OCI-M1 (cell line): ENCODE results near the gene PLA2G3.
"Not testable (repeated sequence)": the region's sequence is repeated elsewhere in the genome, so short reads cannot be mapped to it uniquely, and the experiment has no call there.

Experiments used
- DNase-seq: peaks from one replicate; lab custom pipeline; 2025; lab: John Stamatoyannopoulos, UW

Gene PLA2G3, protein sequence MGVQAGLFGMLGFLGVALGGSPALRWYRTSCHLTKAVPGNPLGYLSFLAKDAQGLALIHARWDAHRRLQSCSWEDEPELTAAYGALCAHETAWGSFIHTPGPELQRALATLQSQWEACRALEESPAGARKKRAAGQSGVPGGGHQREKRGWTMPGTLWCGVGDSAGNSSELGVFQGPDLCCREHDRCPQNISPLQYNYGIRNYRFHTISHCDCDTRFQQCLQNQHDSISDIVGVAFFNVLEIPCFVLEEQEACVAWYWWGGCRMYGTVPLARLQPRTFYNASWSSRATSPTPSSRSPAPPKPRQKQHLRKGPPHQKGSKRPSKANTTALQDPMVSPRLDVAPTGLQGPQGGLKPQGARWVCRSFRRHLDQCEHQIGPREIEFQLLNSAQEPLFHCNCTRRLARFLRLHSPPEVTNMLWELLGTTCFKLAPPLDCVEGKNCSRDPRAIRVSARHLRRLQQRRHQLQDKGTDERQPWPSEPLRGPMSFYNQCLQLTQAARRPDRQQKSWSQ

DNA sequence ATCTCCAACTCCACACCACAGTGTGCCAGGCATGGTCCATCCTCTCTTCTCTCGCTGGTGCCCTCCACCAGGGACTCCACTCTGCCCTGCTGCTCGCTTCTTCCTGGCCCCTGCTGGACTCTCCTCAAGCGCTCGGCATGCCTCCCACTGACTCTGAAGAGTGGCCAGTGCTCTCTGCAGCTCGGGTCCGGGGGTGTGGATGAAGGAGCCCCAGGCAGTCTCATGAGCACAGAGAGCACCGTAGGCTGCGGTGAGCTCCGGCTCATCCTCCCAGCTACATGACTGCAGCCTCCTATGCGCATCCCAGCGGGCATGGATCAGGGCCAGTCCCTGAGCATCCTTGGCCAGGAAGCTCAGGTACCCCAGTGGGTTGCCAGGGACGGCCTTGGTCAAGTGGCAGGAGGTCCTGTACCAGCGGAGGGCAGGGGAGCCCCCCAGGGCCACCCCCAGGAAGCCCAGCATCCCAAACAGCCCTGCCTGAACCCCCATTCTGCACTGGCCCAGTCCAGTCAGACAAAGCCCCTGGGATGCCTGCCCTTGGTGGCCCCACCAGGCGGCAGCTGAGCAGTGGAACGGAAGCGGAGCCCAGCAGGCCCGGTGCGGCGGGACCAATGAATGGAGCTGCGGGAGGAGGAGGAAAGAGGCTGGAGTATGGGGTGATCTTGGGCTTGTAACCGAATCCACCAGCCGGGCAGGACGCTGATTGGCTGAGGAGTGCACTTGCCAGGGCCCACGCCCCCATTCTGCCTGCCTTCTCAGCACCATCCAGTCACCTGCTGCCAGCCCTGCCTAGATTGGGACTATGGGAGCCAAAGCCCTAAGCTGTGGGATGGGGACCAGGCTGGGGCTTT lies at the start of gene PLA2G3:
Gene PLA2G3 (minus strand): TSS at position 643 of the 851 bp plus-strand sequence. CDS start 154 bp downstream, at position 489.
- no peak for DNase-seq

DNA sequence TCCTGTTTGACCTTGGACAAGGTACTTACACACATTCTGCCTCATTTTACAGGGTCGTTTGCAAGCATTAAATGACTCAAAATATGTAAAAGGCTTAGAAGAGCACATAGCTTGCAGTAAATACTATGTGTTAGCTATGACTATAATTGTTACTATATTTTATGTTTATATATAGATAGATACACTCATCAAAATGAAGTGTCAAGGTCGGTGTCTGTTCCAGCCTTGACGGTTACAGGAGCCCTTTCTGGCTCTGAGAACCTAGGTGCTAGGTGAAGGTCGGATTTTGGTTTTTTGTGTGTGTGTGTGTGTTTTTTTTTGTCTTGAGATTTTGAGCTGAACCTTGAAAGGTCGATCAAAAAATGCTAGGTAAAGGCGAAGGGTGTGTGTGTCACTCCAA lies 47.3 kb upstream of the PLA2G3 start:
- no peak for DNase-seq

DNA sequence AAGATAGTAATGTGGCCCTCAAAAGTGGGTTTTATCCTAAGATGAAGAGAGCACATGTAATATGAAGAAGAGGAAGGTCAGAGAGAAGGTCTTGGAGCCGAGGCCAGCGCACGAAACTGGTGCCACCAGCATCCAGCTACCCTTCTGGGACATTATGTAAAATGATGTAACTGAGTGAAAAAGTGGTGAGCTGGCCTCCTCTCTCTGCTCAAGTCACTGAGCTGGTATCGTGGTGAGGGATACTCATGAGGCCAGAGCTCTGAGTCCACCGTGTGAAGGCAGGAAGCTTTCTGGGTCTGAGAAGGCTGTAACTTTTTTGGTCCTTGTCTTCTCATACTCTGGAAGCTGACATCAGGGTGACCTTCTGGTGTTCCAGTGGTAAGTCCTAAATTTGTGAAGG lies 44.7 kb upstream of the PLA2G3 start:
- peak; percentile 21 for DNase-seq

DNA sequence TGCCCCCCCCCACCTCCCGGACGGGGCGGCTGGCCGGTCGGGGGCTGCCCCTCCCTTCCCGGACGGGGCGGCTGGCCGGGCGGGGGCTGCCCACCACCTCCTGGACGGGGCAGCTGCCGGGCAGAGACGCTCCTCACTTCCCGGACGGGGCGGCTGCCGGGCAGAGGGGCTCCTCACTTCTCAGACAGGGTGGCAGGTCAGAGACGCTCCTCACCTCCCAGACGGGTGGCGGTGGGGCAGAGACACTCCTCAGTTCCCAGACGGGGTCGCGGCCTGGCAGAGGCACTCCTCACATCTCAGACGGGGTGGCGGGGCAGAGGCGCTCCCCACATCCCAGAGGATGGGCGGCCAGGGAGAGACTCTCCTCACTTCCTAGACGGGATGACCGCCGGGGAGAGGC lies 43.7 kb upstream of the PLA2G3 start:
- DNase-seq = no peak

DNA sequence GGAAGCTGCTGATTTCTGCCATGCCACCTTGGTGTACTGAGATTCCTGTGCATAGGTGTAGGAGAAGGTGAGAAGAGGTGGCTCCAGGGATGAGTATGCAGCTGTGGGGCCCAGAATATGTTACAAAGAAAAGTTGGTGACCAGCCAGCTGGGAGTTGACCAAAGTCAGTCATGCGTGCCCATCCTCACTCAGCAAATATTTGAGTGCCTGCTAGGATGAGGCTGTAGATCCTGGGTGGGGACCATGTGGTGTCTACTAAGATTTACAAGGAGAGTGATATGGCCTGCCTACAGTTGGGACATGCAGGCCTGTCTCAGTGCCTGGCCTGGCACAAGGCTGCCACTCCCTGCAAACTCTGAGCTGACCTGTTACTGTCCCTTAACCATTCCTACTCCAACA lies 39.0 kb upstream of the PLA2G3 start:
- no peak for DNase-seq

DNA sequence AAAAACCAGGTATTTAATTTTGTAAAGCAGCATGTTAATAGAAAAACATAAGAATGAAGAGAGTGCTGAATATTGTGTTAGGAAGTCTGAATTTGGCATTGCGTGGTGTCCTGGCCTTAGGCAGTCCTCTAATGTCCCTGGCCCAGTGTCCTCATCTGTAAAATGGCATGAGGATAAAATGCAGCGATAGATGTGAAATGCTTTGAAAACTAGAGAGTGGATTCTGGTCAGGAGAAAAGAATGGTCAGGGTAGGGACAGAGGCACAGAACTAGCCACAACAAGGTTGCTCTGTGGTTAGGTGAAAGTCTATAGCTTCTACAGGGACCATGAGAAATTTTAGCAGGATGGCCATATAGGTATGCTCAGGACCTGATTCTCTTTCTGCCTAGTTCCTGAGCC lies 38.6 kb upstream of the PLA2G3 start:
- DNase-seq = no peak

DNA sequence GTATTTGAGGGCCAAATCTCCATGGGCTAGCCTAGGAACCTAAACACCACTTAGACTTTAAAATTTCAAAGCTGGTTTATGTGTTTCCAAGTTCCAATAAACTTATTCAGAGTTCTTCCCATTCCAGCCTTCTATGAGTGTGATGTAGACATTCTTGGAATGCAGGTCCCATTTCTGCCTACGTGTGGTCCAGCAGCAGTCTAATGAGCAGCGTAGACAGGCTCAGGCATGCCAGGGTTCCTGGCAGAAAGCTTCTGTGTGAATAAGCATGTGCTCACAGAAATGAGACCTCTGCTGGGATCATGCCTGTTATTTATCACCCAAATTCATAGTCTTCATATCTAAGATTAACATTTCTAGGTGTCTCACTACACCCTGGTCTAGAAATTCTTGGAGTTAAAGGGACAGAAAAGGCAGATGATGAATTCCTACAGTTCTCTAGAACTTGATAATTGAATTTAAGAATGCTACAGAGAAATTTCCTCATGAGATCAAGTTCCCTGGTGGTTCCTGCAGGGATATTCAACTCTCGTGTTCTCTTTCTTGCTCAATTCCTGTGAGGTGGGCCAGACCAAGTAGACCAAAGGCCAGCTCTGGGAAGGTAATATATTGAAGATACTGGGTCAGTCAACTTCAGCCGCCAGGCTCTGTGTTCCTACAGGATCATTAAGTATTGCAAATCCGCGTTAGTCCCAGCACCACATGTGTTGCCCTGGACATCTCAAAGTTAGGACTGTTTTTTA lies 37.3 kb upstream of the PLA2G3 start:
- no peak for DNase-seq

DNA sequence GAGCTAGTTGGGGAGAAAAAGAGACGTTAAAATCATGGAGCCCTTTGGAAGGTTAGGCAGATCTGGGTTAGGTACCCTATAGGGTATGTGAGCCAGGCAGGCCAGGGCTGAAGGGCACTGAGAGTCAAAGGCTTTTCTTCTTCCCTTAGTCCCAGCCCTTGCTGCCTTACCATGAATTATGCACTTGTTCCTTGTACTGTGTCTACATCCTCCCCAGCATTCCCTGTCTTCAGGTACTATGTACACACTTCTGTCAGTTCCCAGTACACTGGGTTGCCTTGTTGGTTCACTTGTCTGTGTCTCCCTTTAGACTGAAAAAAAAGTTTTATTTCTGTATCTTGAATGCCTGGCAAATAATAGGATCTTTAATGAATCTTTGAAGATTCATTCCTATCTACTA lies 36.6 kb upstream of the PLA2G3 start:
- DNase-seq = no peak

DNA sequence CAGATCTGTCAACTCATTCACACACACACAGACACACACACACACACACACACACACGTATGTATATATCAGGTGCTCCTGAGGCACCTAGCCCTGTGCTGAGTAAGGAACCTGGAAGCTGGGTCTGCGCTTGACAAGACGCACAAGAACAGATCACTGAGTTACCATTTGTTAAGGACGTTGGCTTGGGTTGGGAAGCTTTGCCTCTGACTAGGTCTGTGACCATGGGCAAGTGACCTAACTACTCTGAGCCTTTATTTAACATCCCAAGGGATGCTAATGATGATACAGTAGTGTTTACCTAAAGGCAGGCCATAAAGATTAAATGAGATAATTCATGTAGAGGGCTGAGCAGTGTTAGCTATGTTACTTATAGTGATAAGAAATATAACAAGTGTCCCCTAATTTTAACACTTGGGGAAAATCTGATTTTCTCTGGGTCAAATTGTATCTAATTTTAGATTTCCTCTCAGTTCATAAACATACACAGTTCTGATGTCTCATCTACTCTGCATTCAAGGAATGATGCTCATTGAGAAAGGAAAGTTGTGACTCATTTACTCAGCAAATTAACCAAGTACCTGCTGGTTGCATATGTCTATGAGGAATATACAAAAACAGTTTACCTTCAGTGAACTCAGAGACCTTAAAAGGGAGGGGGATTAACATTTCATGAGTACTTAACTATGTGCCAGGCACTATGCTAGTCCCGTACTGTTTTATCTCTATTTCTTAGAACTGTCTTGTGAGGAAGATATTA lies 33.3 kb upstream of the PLA2G3 start:
- no peak for DNase-seq

DNA sequence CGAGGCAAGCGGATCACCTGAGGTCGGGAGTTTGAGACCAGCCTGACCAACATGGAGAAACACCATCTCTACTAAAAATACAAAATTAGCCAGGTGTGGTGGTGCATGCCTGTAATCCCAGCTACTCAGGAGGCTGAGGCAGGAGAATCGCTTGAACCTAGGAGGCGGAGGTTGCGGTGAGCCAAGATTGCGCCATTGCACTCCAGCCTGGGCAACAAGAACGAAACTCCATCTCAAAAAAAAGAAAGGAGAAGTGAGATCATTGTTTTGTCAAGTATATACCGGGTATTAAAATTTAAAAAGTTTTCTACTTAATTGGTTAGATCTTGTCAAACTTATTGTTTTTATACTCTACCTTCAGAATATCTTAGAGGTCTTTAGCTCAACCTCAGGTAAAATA lies 31.4 kb upstream of the PLA2G3 start:
- DNase-seq = not testable (repeated sequence)

DNA sequence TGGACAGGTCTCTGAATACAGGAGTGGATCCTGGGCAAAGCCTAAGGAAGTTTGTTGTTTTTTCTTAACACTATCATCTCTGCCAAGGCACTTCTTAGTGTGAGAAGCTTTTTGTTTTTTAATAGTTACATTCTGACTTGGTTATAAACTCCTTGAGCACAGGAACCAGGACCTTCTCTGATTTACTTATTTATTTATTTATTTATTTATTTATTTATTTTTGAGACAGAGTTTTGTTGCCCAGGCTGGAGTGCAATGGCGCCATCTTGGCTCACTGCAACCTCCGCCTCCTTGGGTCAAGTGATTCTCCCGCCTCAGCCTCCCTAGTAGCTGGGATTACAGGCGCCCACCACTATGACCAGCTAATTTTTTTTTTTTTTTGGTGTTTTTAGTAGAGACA lies 30.7 kb upstream of the PLA2G3 start:
- no peak for DNase-seq

DNA sequence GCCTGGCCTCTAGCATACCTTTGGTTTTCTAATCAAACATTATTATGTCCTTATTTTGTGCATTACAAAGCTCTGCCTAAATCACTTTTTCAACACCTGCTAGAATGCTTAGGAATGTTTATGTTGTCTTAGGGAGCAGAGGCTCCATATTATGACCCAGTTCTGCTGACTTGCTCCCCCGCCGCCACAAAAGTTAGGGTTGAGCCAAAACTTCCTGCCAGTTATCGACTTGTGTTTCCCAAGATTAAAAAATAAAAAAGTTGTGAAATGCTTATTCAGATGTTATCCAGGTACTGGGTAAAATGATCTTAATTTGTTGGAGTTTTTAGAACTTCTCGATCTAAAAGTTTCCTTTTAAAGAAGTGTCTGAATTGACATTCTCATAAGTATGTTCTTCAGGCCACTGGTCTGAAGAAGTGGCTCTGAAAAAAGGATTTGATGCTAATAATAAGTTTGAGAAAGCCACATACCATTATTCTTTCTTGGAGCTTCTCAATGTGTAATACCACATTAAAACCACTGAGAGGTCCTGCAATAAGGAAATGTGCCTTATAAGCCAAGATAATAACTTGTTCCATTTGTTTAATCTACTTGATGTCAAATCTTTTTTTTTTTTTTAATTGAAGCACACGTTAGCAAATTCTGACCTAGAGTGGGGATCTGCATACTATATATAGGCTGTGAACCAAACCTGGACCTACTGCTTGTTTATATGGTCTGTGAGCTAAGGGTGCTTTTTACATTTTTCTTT lies 21.9 kb upstream of the PLA2G3 start:
- peak; percentile 9 for DNase-seq

DNA sequence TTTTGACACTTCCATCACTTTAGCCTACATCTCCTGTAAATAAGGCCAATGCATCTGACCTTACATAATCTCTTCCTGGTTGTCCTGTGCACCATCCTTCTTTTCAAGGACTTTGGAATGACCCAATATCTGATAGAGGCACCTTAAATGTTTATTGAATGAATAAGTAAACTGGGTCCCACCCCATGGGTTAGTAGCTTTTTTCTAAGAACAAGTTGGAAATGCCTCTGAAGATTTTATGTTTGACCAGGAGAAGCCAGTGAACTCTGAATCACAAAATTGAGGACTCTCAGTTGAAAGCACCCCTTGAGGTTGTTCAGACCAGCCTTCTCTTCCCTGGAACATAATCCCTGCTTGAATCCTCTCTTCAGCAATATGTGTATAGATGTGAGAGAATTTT lies 21.1 kb upstream of the PLA2G3 start:
- no peak for DNase-seq

DNA sequence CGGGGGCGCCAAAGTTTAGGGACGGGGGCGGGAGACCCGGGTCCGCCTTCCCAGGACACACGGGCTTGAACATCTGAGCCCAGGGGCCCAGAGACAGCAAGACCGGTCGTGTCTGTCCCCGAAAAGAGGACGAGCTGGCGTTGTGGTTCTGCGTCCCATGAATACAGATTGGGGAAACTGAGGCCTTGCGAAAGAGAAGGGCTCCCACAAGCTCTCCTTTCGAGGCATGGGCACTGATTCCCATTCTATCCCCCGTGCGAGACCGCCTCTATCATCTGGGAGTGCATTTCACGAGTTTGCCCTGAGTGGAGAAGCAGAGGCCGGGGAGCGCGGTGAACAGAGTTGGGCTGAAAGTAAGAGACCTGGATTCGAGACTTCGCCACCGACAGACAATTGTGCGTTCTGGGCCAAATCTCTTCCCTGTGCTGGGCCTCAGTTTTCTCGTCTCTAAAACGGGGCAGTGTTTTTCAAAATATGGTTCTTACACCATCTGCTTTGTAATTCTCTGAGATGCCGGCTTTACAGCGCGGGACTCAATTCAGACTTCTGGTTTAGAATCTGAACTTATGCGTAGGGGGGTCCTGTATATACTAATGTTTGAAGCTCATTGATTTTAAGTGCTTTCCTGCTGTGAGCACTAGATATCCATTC lies 20.1 kb upstream of the PLA2G3 start:
- DNase-seq = peak; percentile 47

DNA sequence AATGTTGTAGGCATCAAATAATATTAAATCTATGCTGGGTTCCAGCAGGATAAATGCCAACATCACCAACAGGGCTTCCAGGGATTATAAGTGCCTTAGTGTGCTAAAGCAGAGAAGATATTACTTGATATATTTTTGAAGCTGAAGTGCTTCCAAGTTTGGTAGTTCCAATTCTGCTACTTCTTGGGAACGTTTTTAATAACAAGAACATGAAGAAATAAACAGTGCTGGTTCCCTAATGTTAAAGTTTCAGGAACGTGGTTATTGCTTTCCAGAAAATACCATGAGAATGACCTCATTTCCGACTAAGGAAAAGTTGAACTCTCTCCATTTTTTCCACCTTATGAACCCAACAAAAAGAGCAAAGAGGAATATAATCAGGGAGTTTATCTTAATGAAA lies 15.1 kb upstream of the PLA2G3 start:
- DNase-seq = no peak

DNA sequence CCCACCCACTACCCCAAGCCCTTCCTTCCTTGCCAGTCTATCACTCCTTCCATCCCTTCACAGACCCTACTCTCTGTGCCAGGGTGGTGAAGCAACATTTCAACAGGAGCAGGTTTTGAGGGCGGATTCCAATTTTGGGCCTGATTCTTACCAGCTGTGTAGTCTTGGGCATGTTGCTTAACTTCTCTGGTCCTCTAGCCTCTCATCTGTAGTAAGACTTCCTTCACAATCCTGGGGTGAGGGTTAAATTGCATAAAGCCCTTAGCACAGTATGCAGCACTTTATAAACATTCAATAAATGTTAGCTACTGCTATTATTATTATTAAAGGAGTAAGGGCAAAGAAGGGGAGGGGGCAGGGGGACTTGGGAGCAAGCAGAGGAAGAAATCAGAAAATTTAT lies 14.7 kb upstream of the PLA2G3 start:
- DNase-seq = no peak

DNA sequence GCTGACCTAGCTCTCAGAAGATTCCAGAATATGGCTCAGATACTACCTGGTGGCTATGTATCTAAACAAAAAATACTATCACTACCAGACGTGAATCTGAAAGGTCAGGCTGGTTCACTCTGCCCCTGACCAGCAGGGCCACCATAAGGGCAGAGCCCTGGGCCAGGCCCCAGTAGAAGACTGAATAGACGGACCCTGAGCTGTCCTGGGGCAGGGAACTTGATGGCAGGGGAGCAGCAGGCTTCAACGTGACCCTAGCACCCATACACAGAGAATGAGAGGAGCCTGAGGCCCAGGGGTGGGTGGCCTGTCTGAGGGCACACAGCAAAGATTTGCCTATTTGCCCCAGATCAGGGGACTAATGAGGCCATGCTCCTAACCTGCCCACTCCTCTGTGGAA lies 13.0 kb upstream of the PLA2G3 start:
- DNase-seq = no peak

DNA sequence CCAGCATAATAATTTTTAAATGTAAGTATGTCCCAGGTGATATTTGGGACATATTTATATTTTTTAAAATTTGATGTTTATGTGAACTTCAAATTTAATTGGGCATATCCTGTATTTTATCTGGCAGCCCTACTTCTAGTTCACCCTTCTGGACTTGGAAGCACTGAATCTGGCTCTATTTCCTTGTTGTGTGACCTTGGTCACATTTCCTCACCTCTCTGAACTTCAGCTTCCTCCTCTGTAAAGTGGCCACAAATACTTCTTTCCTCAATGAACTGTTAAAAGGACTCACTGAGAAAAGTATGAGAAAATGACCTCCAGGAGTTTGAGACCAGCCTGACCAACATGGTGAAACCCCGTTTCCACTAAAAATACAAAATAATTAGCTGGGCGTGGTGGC lies 11.6 kb upstream of the PLA2G3 start:
- DNase-seq = no peak

DNA sequence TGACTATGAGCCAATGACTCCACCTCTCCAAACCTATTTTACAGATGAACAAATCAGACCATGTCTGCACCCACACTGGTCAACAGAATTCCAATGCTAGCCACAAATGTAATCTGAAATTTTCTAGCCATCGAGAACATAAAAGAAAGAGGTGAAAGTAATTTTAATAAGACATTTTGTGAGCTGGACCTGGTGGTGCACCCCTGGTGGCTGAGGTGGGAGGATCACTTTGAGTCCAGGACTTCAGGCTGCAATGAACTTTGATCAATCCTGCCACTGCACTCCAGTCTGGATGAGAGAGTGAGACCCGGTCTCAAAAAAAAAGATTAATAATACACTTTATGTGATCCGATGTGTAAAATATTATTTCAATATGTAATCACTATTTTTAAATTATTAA lies 10.3 kb upstream of the PLA2G3 start:
- DNase-seq = peak; percentile 7

DNA sequence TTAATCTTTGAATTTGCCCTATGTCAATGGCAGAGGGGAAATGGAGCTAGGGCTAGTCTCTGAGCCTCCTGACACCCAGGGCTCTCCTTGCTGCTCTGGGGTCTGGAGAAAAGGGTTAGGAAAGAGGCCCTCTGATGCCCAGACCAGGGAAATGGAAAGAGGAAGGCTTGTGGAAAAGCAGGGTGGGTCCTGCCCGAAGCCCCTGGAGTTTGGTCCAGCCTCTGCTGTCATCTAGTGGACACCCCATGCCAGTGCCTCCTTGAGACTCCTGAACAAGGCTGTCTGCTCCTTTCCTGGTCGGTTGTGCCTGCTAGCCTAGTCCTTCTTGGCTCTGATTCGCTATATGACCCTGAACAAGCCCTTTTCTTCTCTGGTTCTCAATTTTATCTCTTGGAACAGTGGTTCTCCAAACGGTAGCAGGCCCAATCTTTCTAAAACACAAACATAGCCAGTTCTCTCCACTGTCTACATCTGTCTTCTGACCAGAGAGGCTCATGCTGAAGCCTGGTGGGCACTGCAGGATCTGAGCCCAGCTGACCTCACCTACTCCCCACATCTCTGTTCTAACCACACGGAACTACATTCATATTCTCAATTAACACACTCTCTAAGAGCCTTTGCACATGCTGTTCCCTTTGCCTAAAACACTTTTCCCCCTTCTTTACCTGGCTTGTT lies 8.8 kb upstream of the PLA2G3 start:
- DNase-seq = peak; percentile 81
